GM12874 (cell line): ENCODE results near the gene CSTPP1.

Source experiments
- TF ChIP-seq, protein P1 (sequence below): IDR thresholded peaks from 2 replicates; pipeline ENCODE4 v1.5.1; 2011; ENCODE audit warnings: low read depth, mild to moderate bottlenecking, control low read depth, low read length, moderate library complexity; ENCODE audit not compliant: insufficient read depth

The CSTPP1 gene

DNA sequence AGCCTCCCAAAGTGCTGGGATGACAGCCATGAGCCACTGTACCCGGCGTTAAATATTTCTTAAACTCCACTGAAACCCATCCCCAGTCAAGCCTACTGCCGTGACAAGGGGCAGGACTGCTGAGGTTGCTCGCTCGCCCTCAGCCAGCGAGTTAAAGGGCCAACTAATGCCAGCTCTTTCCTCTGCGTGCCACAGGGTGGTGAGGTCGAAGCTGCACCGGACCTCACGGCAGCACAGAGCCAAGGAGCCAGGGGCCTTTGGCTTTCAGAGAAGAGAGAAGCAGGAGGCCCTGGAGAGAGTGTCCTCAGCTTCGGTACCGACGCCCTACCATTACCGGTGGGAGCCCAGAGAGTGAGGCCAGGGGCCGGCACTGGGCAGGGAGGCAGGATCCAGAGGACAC, 227.3 kb downstream of the CSTPP1 start:
- TF ChIP-seq, protein P1, sequence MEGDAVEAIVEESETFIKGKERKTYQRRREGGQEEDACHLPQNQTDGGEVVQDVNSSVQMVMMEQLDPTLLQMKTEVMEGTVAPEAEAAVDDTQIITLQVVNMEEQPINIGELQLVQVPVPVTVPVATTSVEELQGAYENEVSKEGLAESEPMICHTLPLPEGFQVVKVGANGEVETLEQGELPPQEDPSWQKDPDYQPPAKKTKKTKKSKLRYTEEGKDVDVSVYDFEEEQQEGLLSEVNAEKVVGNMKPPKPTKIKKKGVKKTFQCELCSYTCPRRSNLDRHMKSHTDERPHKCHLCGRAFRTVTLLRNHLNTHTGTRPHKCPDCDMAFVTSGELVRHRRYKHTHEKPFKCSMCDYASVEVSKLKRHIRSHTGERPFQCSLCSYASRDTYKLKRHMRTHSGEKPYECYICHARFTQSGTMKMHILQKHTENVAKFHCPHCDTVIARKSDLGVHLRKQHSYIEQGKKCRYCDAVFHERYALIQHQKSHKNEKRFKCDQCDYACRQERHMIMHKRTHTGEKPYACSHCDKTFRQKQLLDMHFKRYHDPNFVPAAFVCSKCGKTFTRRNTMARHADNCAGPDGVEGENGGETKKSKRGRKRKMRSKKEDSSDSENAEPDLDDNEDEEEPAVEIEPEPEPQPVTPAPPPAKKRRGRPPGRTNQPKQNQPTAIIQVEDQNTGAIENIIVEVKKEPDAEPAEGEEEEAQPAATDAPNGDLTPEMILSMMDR = no peak

DNA sequence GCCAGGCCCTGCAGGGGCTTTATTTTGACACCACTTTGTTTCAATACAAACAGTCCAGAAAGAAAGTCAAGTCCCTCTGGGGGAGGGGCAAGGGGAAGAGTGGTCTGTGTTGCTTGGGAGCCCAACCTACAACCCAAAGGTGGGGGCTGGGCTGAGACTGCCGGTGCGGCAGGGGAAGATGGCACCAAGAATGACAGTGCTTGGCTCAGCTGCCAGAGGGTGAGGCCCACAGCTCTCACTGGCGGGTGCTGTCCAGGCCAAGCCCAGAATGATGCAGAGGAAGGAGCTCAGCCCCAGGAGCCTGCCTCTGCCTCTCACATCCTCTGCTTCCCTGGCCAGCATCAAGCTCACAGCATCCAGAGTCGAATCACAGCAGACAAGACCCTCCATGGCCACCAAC, 227.8 kb downstream of the CSTPP1 start:
- TF ChIP-seq, protein P1 = no peak

DNA sequence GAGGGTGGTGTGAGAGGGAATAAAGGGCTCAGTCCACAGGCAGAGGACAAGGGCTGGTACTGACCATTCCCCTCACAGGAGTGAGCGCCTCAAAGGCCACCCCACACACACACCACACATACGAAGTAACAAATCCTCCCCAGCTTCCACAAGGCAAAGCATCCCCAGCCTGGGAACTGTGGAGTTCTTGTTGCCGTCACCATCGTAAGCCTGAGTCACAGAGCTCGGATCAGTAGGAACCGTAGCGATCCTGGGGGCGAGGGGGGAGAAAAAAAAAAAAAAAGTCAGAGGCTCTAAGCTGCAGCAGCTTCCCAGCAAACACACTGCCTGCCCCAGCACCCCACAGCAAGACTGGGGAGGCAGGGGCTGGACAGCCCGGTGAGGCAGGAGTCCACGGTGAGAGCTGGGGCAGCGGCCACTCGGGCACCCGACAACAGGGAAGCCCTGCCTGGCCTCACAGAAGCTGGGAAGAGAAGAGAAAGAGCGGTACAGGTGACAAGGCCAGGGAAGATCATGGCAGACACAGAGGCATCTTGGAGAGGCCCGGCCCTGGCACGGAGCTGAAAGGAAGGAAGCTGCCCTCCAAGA, 228.8 kb downstream of the CSTPP1 start:
- TF ChIP-seq, protein P1 = no peak

DNA sequence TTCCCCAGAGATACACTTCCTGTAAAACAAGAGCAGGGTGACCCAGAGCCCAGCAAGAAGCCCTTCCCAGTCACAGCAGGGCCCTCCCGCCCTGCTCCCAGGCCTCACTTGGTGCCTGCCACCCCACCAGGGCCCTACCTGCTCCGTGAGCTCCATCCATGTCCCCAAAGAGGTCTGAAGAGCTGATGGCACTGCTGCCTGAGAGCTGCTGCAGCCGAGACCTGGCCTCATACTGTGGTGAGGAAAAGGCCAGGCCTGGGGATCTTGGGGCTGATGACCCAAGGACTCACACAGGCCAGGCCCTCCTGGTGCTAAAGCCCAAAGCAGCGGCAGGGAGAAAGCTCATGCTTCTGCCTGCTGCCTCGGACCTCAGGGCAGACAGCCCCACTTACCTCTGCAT, 229.8 kb downstream of the CSTPP1 start:
- TF ChIP-seq, protein P1 = no peak

DNA sequence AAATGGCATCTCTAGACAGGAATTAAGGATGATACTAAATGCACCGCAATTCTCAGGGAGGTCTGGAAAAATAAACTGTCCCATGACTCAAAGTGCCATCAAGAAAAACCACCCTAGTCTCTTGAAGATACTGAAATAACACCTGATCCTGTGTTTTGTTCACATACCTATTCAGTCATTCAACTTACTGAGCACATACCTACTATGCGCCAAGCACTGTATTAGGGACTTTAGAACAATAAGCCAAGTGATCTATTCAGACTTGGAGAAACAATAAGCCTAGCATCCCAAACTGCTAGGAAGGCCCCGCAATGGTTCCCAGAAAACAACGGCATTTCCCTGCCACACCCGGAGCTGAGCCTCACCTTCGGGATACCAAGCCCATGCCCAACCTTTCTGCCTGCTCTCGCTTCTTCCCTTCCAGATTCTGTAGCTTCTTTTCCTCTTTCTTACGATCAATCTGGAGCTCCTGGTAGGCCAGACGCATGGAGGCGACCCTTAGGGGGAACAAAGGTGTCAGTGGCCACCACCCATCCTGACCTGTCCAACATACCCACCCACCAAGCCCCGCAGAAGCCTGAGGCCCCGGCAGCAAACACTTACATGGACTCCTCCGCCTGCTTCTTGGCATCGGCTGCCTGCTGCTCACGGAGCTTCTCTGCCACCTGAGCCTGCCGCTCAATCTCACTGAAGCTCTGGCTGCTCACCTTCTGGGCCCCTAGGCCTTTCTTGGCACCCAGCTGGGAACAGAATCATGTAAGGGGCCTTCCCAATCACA, 234.7 kb downstream of the CSTPP1 start:
- TF ChIP-seq, protein P1 = no peak

DNA sequence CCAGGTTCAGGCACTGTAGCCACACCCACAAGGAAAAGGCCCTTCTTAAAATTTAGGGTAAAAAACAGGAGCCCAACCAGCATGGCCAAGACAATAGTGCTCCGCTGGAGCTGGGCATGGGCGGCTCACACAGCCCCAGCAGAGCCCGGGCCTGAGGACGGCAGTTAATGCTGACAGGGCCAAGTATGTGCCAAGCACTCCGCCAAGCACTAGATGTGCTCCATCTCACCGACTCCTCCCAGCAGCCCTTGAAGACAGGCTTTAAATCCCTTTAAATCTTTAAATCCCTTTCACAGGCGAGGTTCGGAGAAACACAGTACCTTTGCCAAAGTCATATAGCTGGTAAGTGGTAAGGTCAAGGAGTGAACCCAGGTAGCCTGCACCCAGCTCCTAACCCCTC, 235.3 kb downstream of the CSTPP1 start:
- TF ChIP-seq, protein P1 = no peak

DNA sequence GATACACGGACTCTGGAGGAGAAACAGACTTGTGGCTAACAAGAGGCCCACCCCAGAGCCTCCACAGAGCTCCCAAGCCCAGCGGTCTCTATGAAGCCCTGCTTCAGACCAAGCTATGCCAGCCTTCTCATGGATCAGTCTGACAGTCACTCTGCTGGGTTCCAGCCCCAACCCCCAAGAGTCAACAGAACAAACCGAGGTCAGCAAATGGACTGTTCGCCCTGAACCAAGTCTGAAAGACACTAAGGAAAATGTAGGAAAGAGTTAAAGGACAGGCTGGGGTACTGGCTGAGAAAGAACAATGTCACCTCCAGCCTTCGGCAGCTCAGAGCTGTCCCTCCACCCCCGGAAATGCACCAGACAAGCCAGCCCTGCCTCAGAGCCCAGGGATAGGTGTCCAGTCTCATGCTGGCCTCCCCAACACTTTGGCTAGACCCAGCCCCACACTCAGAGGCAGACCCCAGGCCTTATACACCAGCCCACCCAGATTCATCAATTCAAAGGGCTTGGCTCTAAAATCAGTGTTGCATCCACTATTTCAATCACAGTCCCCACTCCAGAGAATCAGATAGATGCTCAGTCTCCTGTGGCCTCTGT, 236.3 kb downstream of the CSTPP1 start:
- TF ChIP-seq, protein P1 = no peak
